ENCODE results near the gene ZNF311. TPM values are rescaled to one million over a fixed set of nuclear protein-coding genes. Genes with fewer than 3 reads are reported as not detected.

ZNF311 gene
- 2.4 TPM for polyA plus RNA-seq (ENCODE audit: insufficient read length)

DNA sequence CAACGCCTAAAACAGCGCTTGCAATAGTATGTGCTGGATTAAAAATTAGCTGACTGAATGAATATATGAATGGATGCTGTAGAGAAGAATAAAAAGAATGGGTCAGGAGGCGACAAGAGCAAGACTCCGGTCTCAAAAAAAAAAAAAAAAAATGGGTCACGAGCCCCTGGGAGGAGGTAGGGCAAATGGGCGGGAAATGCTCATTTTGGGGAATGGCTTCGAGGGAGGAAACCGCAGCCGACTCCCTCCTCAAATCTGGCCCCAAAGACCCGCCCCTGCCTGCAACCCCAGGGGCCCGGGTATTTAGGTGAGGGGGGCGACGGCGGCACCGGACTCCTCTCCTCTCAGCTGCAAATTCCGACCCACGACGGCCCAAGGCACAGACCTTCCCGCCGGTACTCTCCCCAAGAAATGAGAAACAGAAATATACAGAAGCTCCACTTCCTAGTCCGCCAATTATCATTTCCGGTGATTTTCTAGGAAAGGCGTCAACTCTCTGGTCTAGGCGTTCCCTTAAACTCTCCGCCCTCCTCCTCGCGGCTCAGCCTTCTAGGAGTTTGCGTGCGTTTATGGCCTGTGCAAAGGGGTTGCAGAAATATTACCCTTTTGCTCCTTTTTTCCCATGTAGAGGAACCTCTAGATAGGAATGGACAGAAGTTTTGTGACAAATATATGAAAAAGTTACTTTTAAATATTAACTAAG is at the start of gene ZNF311:
Gene ZNF311 (minus strand): TSS at position 133 of the 703 bp plus-strand sequence. CDS start 1,361 bp downstream, outside the sequence.
- DNase-seq = peak; percentile 81

DNA sequence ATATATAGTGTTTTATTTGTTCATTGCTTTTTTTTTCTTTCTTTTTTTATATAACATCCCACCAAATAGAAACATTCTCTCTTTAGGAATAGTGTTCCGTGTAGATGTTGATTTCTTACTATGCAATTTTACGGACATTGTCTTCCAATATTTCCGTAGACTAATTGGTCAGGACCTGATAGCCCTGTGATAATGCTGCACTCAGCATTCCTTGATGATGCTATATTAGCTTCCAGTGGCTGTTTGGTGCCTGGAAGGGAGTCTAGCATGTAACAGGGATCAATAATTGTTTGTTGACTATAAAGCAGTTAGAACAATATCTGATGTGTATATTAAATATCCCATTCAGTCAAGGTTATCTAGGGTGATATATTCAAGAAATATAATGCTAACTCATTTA is 46.6 kb upstream of the ZNF311 start:
- no peak for DNase-seq

DNA sequence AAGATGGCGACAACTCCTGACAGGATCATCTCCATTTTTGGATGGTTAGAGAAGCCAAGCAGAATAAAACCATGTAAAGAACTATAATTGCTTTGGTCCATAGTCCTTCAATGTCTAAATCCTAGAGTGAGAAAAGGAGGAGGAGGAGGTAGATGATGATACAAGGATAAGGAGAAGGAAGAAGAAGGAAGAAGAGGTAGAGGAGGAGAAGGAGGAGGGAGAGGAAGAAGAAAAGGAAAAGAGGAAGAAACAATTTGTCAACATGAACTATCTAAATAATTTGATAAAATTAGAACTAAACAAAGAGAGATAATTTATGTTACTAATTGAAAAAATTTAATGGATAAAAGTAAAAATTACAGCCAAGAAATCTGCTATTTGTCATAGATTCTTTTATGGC is 40.0 kb upstream of the ZNF311 start, which contains the start of gene OR2W1:
Gene OR2W1 (minus strand): TSS at position 101 of the 400 bp plus-strand sequence. CDS start 0 bp downstream, at position 101.
- DNase-seq = no peak

DNA sequence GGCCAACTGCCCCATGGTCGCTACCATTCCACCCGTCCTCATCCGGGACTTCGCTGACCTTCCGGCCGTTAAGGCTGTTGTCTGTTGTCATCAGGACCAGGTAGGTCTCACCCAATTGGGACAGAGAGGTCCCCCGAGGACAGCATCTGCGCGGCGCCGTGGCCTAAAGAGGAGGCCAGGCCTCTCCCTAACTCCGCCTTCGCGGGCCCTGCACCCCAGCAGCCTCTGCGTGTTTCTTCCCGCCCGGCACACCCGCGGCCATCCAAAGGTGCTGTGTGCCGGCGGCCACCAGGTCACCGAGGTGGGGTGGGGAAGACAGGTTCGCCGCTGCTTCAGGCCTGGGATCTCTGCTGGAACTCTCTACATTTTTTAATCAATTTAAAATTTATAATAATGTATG is 30.8 kb upstream of the ZNF311 start:
- no peak for DNase-seq

DNA sequence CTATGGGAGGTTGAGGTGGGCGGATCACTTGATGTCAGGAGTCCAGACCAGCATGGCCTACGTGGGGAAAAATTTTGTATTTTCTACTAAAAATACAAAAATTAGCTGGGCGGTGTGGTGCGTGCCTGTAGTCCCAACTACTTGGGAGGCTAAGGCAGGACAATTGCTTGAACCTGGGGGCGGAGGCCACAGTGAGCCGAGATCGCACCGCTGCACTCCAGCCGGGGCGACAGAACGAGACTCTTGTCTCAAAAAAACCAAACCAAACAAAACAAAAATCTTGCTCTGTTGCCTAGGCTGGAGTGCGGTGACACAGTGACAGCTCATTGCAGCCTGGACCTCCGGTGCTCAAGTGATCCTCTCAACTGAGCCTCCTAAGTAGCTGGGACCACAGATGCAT is 23.7 kb upstream of the ZNF311 start:
- no peak for DNase-seq

DNA sequence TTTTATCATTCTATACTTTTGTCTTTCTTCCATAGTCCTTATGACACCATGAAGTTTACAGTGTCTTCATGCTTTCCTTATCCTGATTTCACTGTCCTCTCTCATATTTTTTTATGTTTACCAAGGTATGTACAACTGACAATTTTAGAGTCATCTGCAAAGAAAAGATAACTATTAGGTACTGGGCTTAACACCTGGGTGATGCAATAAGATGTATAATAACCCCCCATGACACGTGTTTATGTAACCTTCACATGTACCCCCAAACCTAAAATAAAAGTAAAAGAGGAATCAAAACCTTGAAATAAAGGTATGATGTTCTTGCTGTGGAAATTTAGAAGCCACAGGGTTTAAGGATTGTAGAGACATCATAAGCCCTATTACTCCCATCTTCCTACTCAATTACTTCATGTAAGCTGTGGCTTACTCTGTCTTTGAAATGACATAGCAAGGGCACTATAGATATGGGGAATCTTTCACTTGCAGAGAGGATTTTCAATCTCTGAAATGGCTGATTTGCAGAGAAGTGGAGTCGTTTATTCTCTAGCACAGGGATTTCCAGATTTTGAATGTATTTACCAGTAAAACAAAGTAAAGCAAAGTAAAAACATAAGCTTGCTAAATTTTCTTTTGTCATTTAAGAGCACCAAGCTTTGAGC is 20.9 kb upstream of the ZNF311 start:
- no peak for DNase-seq

DNA sequence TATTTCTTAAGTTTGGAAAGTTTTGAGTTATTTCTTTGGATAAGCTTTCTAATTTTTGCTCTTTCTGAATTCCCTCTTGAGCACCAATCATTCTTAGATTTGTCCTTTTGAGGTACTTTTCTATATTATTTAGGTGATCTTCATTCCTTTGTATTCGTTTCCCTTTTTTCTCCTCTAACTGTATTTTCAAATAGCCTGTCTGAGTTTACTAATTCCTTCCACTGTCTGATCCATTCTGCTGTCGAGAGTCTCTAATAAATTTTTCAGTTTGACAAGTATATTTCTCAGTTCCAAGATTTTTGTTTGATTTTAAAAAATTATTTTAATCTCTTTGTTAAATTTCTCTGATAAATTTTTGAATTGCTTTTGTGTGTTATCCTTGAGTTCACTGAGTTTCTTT is 16.3 kb upstream of the ZNF311 start:
- DNase-seq = no peak

DNA sequence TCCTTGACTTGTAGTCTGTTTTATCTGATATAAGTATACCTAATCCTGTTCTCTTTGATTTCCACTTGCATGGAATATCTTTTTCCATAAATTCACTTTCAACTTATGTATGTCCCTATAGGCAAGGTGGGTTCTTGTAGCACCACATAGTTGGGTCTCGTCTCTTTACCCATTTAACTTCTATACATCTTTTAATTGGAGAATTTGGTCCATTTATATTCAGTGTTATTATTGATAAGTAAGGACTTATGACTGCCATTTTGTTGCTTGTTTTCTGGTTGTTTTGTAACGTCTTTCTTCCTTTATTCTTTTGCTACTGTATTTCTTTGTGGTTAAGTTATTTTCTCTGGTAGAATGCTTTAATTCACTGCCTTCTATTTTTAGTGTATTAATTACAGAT is 14.5 kb upstream of the ZNF311 start:
- no peak for DNase-seq

DNA sequence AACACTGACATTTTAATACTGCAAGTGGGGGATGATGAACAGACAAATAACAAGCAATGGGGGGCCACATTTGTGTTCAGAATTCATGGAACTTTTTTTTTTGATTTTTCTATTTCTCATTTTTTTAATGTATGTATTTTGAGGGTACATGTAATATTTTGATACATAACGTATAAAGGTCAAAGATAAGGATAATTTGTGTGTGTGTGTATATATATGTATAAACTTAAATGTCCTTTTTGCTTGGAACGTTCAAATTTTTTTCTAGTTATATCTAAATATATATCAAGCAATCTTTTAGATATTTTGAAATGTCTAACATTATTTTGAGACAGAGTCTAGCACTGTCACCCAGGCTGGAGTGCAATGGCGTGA is 12.3 kb upstream of the ZNF311 start:
- DNase-seq = no peak

DNA sequence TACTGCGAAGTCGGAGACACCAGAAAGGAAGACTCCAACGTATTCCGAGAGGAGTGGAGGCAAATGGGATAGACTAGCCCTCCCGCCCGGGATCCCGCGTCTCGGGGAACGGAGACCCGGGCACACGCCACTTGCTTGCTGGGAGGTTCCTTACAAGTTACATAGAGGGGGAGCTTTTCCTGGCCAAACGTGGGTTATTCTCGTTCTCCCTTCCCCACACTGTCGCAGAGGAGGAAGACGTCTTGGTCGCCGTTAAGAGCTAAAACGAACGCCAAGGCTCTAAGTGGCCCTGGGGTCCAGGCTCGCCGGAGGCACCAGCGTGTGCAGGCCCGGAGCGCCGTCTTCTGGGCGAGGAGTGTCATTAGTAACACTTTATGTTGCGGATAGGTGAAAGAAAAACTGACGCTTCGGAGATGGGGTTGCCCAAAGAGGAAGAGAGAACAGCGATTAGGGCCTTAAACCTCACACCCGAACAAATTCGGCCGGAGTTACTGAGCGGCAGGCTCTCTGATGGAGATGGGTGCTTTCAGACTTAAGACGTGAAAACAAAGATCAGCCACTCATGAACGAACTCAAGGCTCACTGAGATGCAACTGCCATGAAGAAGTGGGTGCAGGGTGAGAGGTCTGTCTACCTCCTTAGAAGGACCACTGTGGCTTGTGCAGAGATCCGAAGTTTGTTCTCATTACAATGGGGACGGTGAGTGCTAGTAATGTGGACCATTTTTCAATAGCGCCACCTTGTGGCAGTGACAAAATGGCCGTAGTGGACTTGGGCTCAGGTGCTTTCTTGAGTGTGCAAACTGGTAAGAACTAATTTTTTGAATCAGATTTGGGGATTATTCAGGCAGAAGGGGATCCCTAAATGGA is 11.7 kb upstream of the ZNF311 start:
- peak; percentile 82 for DNase-seq

DNA sequence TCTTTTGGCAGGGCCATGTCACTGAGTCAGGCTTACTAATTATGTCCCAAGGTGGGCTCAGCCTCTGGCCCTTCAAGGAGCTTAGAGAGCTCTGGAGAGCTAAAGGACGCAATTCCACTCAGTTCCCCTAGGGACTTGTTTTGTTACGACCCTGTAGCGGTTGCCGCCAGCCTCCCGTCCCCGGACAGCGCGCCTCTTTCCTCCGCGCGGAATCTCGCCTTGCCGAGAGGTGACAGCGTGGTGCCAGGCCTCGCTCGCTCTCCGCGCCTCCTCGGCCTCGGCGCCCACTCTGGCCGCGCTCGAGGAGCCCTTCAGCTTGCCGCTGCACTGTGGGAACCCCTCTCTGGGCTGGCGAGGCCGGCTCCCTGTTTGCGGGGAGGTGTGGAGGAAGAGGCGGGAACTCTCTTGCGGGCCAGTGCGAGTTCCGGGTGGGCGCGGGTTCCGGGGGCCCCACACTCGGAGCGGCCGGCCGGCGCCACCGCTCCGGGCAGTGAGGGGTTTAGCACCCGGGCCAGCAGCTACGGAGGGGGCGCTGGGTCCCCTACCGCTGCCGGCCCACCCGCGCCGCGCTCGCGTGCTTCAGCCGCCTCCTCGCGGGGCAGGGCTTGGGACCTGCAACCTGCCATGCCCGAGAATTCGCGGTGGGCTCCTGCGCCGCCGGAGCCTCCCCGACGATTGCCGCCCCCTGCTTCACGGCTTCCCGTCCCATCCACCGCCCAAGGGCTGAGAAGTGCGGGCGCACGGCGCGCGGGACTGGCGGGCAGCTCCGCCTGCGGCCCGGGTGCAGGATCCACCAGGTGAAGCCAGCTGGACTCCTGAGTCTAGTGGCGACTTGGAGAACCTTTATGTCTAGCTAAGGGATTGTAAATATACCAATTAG is 9.9 kb upstream of the ZNF311 start:
- DNase-seq = no peak

DNA sequence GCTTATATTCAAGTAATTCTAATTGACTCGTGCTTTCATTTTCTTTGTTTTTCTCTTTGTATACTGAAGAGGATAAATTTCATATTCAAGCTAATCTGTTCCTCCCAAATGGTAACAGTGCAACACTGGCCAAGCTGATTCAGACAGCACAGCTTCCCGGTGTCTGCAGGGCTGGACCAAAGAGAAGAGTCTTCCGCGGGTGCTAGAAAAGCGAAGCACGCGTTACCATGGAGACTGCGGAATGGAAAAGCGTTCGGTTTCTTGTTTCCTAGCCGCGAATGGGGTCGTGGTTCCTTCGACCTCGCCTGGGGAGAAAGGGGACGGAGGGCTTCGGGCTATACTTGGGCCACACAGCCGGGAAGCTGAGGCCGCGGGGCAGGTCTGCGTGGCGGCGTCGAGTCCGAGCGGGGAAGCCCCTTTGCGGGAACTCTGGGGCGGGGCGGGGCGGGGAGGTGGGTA is 6.2 kb upstream of the ZNF311 start:
- DNase-seq = peak; percentile 72

DNA sequence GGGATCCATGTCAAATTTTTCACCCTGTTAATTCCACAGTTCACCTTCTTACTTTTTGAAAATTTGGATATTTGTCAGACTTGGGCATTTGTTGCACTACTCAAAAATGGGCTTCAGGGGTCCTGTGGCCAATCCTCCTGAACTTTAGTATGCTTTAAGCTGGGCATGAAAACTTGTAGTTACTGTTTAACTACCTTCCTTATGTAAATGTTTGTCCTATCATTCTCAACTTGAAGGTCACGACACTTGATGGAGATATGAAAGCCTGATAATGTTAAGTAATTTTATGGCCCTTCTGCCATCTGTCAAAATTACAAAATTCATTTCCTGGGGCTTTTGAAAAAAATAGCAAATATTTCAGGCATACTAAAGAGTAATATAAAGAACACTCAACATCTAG is 4.2 kb upstream of the ZNF311 start:
- DNase-seq = no peak

DNA sequence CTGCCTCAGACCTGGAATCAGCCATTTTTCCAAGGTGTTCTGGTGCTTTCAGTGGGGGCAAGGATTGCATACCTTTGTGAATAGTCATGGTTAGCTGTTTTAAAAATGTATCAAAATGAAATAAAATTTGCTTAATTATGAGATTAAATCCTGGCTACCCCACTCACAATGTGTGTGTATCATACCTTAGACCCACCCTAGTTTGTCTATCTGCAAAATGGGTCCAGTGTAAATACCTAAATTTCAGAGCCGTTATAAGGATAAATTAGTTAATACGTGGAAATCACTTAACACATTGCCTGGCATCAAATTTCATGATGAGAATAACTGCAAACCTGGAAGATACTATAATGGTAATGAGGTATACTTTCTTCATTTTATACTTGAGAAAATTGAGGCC is 3.0 kb upstream of the ZNF311 start:
- no peak for DNase-seq

DNA sequence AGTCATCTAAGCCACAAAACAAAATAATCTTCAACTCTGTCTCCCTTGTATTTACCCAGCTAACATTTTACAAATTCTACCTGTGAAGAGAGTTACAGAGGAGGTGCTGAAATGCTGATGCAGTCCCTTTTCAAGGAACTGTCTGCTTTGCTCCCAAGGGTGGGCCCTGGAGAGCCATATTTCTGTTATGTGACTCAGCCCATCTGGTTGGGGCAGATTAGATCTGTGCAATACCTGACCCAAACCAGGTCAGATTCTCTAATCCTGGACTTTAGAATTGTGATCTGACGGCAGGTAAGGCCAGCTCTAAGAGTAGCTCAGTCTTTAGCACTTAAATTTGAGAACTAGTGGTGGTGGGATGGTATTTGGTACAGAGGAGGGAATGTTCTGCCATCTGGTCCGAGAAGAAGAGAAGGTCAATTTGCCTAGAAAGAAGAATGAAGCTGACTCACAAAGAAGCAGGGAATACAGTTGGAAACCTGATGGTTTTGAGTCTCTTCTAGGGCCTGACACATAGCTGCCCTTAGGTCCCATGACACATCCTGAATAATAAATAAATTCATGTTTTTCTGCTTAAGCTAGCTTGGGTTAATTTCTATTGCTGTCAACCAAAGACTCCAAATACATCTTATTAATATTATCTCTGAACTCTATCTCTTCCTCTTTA is 8.1 kb downstream of the ZNF311 start:
- no peak for DNase-seq

DNA sequence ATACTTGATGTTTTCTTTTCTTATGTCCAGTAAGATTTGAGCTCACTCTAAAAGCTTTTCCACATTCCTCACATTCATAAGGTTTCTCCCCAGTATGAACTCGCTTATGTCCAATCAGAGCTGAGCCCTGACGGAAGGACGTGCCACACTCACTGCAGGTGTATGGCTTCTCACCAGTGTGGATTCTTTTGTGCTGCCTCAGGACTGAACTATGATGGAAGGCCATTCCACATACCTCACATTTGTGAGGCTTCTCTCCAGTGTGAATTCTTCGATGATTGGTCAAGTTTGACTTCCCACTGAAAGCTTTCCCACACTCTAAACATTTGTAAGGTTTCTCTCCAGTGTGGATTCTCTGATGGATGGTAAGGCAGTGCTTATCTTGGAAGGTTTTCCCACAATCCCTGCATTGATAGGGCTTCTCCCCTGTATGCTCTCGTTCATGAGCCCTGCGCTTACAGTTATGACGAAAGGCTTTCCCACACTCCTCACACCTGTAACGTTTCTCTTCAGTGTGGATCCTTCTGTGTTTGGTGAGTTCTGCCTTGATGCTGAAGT is 9.9 kb downstream of the ZNF311 start:
- DNase-seq = no peak

DNA sequence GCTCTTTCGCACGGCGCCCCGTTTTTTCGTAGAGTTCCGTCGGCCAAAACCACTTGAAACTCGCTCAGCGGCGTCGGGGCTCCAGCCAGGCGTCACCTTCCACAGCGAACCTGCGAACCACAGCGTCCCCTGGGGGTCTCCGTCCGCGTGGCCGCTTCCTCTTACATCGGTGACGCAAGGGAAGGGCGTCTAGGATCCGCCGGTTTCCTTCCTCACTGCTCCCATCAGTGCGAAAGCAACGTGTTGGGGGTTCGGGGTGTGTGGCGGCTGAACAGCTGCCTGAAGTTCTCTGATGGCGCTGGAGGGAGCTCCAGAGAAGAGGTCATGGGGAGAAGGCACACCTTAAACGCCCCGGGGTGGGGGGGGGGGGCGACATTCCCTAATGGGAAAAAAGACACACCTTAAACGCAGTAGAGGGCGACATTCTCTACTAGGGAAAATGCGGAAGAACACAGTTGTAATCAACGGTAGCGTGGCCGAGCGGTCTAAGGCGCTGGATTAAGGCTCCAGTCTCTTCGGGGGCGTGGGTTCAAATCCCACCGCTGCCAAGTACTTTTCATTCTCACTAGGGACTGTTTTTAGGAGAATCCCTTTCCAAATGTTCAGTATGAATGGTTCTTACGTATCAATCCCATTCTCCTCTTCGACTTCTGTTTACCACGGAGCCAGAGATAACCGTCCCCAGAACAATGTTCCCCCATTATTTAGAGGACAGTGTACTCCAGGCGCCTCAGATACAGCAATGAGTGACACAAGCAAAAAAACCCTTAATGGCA is 16.4 kb downstream of the ZNF311 start:
- peak; percentile 40 for DNase-seq

DNA sequence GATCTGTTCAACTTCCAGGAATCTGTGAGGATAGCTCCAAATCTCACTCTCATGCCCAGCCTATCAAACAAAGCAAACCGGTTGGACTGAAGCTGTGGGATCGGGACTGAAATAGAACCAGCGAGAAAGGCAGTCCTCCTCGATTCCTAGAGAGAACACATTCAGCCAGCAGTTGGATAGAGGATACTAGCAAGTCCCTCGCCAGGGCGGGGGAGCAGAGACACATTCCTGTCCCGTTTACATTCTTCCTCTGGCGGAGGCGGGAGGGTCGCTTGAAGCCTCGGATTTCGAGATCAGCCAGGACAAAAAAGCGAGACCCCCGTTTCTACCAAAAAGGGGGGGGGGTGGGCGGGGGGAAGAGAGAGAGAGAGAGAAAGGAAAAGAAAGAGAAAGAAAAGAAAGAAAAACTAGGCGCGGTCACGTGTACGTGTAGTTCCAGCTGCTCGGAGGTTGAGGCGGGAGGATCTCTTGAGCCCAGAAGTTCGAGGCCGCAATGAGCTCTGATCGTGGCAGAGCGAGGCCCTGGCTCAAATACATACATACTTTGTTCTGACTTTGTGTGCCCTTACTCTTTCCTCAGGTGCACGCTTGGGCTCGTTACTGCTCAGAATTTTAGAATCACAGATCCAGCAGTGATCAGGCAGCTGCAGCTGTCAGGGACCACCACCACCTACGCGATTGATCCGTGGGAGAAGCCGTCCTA is 19.5 kb downstream of the ZNF311 start:
- DNase-seq = peak; percentile 92

DNA sequence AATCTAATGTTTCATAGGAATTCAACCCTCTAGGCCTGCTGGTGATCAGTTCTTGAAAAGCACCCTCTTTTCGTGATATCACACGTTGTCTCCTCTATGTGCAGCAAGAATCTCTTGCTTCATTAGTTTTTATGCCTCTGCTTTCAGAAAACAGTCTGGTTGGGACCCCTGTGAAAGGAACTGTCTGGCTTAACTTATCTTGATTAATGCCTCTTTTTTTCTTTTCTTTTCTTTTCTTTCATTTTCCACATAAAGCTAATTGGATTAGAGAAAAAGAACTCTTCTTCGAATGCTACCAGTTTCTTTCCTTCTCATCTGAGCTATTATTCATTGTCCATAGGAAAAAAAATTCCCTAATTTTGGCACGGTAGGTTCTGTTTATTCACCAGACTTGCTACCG is 21.3 kb downstream of the ZNF311 start:
- DNase-seq = no peak

Data from hindlimb muscle (tissue), 1 donor.